HepG2 (cell line): ENCODE results near the gene CAMSAP3. TPM values are rescaled to one million over a fixed set of nuclear protein-coding genes. Genes with fewer than 3 reads are reported as not detected.

Experiments
- ATAC-seq: fragments of 200-7000 bp; cut with Tn5 transposase; 3 replicates; pipeline ENCODE4 v1.9.1; 2020; ENCODE audit warnings: mild to moderate bottlenecking, moderate library complexity
- BruUV-seq: library from RNA; stranded (reverse); fragments of 400-500 nt; replicated peaks from 2 replicates; lab custom pipeline; 2021; lab: Mats Ljungman, UMichigan
- CTCF ChIA-PET: fragments of 300-600 bp; formaldehyde crosslinking; extraction: SDS; loops from one replicate; lab custom pipeline; 2021; ENCODE audit warnings: low total read pairs, inconsistent platforms, low intra/inter-chr PET ratio; lab: Yijun Ruan, JAX
- POLR2A ChIA-PET: fragments of 350-600 bp; sonication (Branson Sonifier 250); formaldehyde crosslinking; loops from one replicate; lab custom pipeline; 2020; ENCODE audit warnings: antibody characterized with exemption, inconsistent platforms; lab: Yijun Ruan, JAX
- DNase-seq: peaks from one replicate; pipeline ENCODE4 v3.0.0-alpha.2; 2015; ENCODE audit warnings: low spot score
- FAIRE-seq: peaks from 3 replicates; lab custom pipeline; 2011; peaks lifted over from hg19 to GRCh38; lab: Jason Lieb, UNC
- H2AFZ ChIP-seq: one replicate; pipeline ENCODE4 v1.6.1; 2011; ENCODE audit warnings: low read length, inconsistent platforms
- H3K27ac ChIP-seq: fragments of 300-600 bp; 3 replicates; pipeline ENCODE4 v1.8.0; 2011; ENCODE audit warnings: mixed run types, mild to moderate bottlenecking, mixed read lengths, low read length, inconsistent platforms; ENCODE audit not compliant: insufficient read depth; ENCODE audit errors: extremely low read length
- H3K27me3 ChIP-seq, 2 experiments: fragments of 200-600 bp in 1 of 2; 2 replicates in 1 of 2; 3 replicates in 1 of 2; pipeline versions ENCODE4 v1.6.0 to v1.8.0; 2011; ENCODE audit warnings: low read length in 2 of 2, mild to moderate bottlenecking in 2 of 2, moderate library complexity in 2 of 2, inconsistent platforms in 1 of 2; ENCODE audit not compliant: insufficient read depth in 2 of 2, control insufficient read depth in 1 of 2
- H3K36me3 ChIP-seq, 2 experiments: fragments of 200-600 bp in 1 of 2; replicated peaks in 1 of 2; 2 replicates in 1 of 2; 3 replicates in 1 of 2; pipeline versions ENCODE4 v1.5.1 to v1.8.0; 2011; ENCODE audit warnings: low read length in 2 of 2, inconsistent platforms in 1 of 2; ENCODE audit not compliant: insufficient read depth in 2 of 2, control insufficient read depth in 1 of 2
- H3K4me1 ChIP-seq: 2 replicates; pipeline ENCODE4 v1.5.1; 2012; ENCODE audit warnings: low read length, inconsistent platforms; ENCODE audit not compliant: insufficient read depth
- H3K4me2 ChIP-seq: 2 replicates; pipeline ENCODE4 v1.6.0; 2011; ENCODE audit warnings: low read depth, low read length, inconsistent platforms
- H3K4me3 ChIP-seq, 3 experiments: fragments of 200-600 bp in 1 of 3; sonication (generic), shearing (Covaris generic) in 1 of 3; replicated peaks in 1 of 3; 2 replicates each; pipeline ENCODE4 v1.5.1; 2011 to 2016; ENCODE audit warnings: low read length in 3 of 3, inconsistent platforms in 2 of 3, low read depth in 2 of 3, mild to moderate bottlenecking in 2 of 3, control low read depth in 1 of 3, mixed read lengths in 1 of 3; ENCODE audit not compliant: insufficient read depth in 1 of 3
- H3K79me2 ChIP-seq: one replicate; pipeline ENCODE4 v1.6.1; 2011; ENCODE audit warnings: low read length, inconsistent platforms; ENCODE audit not compliant: insufficient read depth
- H3K9ac ChIP-seq: 2 replicates; pipeline ENCODE4 v1.6.0; 2011; ENCODE audit warnings: mild to moderate bottlenecking, low read depth, low read length, inconsistent platforms; ENCODE audit not compliant: insufficient read depth
- H3K9me3 ChIP-seq: 2 replicates; pipeline ENCODE4 v1.5.1; 2012; ENCODE audit warnings: mild to moderate bottlenecking, low read length
- H4K20me1 ChIP-seq: 2 replicates; pipeline ENCODE4 v1.6.0; 2011; ENCODE audit warnings: inconsistent platforms, mild to moderate bottlenecking, low read length, moderate library complexity; ENCODE audit not compliant: insufficient read depth
- ATF7 ChIP-seq, 2 experiments: fragments of 450-650 bp in 1 of 2; sonication (generic) in 1 of 2; formaldehyde crosslinking in 1 of 2; IDR thresholded peaks; 2 replicates each; pipeline versions ENCODE4 v1.4.0 to v1.6.1; 2016 to 2020; ENCODE audit warnings: antibody characterized with exemption in 1 of 2, mild to moderate bottlenecking in 1 of 2, missing genetic modification reagents in 1 of 2
- CC2D1A ChIP-seq: sonication (generic); formaldehyde crosslinking; IDR thresholded peaks from 2 replicates; pipeline ENCODE4 v1.8.1; 2023; ENCODE audit warnings: mild to moderate bottlenecking, missing genetic modification reagents
- RARA ChIP-seq: IDR thresholded peaks from 2 replicates; pipeline ENCODE4 v1.6.1; 2016; ENCODE audit warnings: missing genetic modification reagents, missing compliant biosample characterization
- TBL1XR1 ChIP-seq: fragments of 150-350 bp; IDR thresholded peaks from 2 replicates; pipeline ENCODE4 v1.6.1; 2014; ENCODE audit warnings: borderline replicate concordance, low read length; ENCODE audit not compliant: partially characterized antibody
- ZNF432 ChIP-seq: sonication (generic); formaldehyde crosslinking; IDR thresholded peaks from 2 replicates; pipeline ENCODE4 v1.5.0; 2020; ENCODE audit warnings: missing genetic modification reagents, mild to moderate bottlenecking, borderline replicate concordance
- ZNF558 ChIP-seq: sonication (generic); formaldehyde crosslinking; IDR thresholded peaks from 2 replicates; pipeline ENCODE4 v1.9.0; 2022; ENCODE audit warnings: mild to moderate bottlenecking, missing genetic modification reagents, borderline replicate concordance
- ZNF672 ChIP-seq: sonication (generic); formaldehyde crosslinking; IDR thresholded peaks from 2 replicates; pipeline ENCODE4 v1.8.1; 2022; ENCODE audit warnings: missing genetic modification reagents
- ZNF737 ChIP-seq: sonication (generic); formaldehyde crosslinking; IDR thresholded peaks from 2 replicates; pipeline ENCODE4 v1.5.0; 2020; ENCODE audit warnings: missing genetic modification reagents, mild to moderate bottlenecking, borderline replicate concordance
- ZNF747 ChIP-seq: sonication (generic); formaldehyde crosslinking; IDR thresholded peaks from 2 replicates; pipeline ENCODE4 v1.8.1; 2023; ENCODE audit warnings: missing genetic modification reagents, mild to moderate bottlenecking, borderline replicate concordance
- WGBS: methylation state at CpG from one replicate; pipeline ENCODE4 v1.1.6; 2017; ENCODE audit warnings: low lambda C conversion rate; 5-methylcytosine and 5-hydroxymethylcytosine counted together
- in situ Hi-C: cut with HindIII; loops from 2 replicates; pipeline ENCODE4 v1.10.0; 2017; ENCODE audit warnings: low pct_unique_long_range_greater_than_20kb; ENCODE audit not compliant: extremely low pct_ligation_motif_present
- intact Hi-C: fragments of 100-400 bp; cut with micrococcal nuclease; formaldehyde crosslinking; loops from one replicate; pipeline ENCODE4 v1.10.0; 2022; ENCODE audit not compliant: unreplicated experiment
- polyA plus RNA-seq, 8 experiments: library from polyadenylated mRNA; depleted of rRNA in 3 of 8; stranded (reverse) in 7 of 8; unstranded in 1 of 8; fragments of >200 nt; fragmentation: Illumina TruSeq in 4 of 8; extraction: Trizol in 4 of 8; gene quantifications; 2 replicates each; pipeline versions ENCODE4 v1.2.1 to v1.2.3, GENCODE V29; 2011 to 2016; ENCODE audit warnings: low read depth in 4 of 8, missing spikeins in 1 of 8, mixed read lengths in 1 of 8; ENCODE audit not compliant: insufficient read depth in 1 of 8
- total RNA-seq, 5 experiments: library from RNA; depleted of rRNA; stranded (reverse); fragments of >200 nt; fragmentation: Illumina TruSeq; extraction: Trizol; gene quantifications; 2 replicates each; pipeline ENCODE4 v1.2.3, GENCODE V29; 2016; ENCODE audit warnings: low read depth in 1 of 5
- TF ChIP-seq, protein P1 (sequence below): sonication (generic); formaldehyde crosslinking; IDR thresholded peaks from 2 replicates; pipeline ENCODE4 v1.4.0; 2020; ENCODE audit warnings: missing genetic modification reagents, borderline replicate concordance
- TF ChIP-seq, protein P2 (sequence below), 2 experiments: sonication (generic) in 1 of 2; formaldehyde crosslinking in 1 of 2; IDR thresholded peaks; 2 replicates each; pipeline versions ENCODE4 v1.6.1 to v1.9.0; 2014 to 2022; ENCODE audit warnings: antibody characterized with exemption in 1 of 2, borderline replicate concordance in 1 of 2, inconsistent platforms in 1 of 2, low read depth in 1 of 2, missing genetic modification reagents in 1 of 2
- TF ChIP-seq, protein P3 (sequence below), 2 experiments: sonication (generic) in 1 of 2; formaldehyde crosslinking in 1 of 2; IDR thresholded peaks; 2 replicates each; pipeline versions ENCODE4 v1.4.0 to v1.6.1; 2016 to 2020; ENCODE audit warnings: borderline replicate concordance in 1 of 2, low read depth in 1 of 2, mild to moderate bottlenecking in 1 of 2, missing genetic modification reagents in 1 of 2

Gene CAMSAP3
- total and polyA plus RNA-seq, 2 of the 13 experiments (the other 11 are each of a cell fraction or from before 2014, with no cell fraction given), result 10.8 to 11.8 TPM

DNA sequence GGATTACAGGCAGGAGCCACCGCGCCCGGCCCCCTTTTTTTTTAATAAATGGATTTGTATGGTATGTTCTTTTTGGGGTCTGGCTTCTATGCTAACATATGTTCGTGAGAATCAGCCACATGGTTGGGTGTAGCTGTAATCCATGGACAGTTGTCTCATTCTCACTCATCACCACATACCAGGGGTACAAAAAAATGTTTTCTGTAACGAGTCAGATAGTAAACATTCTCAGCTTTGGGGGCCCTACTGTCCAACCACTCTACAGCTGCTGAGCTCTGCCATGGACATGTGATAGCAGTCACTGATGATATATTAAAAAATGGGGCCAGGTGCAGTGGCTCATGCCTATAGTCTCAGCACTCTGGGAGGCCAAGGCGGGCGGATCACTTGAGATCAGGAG lies 68.0 kb downstream of the CAMSAP3 start:
- intact Hi-C loops, result no loop called here
- H2AFZ ChIP-seq, result no peak overlapping the region
- 62% methylated on average over 5 of the region's 7 CpGs for WGBS
- ATAC-seq, result no peak
- in situ Hi-C loops, result no loop called here
- H3K9ac ChIP-seq, result no peak overlapping the region
- H3K36me3 ChIP-seq, result no peaks in the 10 kb centered on the region
- no peaks in the 10 kb centered on the region for H3K9me3 ChIP-seq
- ChIA-PET POLR2A (no interaction called here), CTCF (no interaction called here)
- peaks cover 0 to 6% of the 10 kb centered on the region in 2 experiments; a peak in 2 of 5 replicates for H3K27me3 ChIP-seq
- no peak for FAIRE-seq
- no peaks in the 10 kb centered on the region for H4K20me1 ChIP-seq
- no peak overlapping the region for H3K27ac ChIP-seq
- no peak overlapping the region for H3K4me2 ChIP-seq
- BruUV-seq, result no TSS peak
- H3K4me1 ChIP-seq, result no peaks in the 10 kb centered on the region
- no peak overlapping the region for H3K4me3 ChIP-seq
- no peaks in the 10 kb centered on the region for H3K79me2 ChIP-seq
- no peak for DNase-seq
- TF ChIP-seq, protein P1, sequence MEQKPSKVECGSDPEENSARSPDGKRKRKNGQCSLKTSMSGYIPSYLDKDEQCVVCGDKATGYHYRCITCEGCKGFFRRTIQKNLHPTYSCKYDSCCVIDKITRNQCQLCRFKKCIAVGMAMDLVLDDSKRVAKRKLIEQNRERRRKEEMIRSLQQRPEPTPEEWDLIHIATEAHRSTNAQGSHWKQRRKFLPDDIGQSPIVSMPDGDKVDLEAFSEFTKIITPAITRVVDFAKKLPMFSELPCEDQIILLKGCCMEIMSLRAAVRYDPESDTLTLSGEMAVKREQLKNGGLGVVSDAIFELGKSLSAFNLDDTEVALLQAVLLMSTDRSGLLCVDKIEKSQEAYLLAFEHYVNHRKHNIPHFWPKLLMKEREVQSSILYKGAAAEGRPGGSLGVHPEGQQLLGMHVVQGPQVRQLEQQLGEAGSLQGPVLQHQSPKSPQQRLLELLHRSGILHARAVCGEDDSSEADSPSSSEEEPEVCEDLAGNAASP (CRISPR knock-in tag), result no peak
- TF ChIP-seq, protein P2, sequence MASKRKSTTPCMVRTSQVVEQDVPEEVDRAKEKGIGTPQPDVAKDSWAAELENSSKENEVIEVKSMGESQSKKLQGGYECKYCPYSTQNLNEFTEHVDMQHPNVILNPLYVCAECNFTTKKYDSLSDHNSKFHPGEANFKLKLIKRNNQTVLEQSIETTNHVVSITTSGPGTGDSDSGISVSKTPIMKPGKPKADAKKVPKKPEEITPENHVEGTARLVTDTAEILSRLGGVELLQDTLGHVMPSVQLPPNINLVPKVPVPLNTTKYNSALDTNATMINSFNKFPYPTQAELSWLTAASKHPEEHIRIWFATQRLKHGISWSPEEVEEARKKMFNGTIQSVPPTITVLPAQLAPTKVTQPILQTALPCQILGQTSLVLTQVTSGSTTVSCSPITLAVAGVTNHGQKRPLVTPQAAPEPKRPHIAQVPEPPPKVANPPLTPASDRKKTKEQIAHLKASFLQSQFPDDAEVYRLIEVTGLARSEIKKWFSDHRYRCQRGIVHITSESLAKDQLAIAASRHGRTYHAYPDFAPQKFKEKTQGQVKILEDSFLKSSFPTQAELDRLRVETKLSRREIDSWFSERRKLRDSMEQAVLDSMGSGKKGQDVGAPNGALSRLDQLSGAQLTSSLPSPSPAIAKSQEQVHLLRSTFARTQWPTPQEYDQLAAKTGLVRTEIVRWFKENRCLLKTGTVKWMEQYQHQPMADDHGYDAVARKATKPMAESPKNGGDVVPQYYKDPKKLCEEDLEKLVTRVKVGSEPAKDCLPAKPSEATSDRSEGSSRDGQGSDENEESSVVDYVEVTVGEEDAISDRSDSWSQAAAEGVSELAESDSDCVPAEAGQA (IDR thresholded peaks at IDR 0.05; ENCODE audit: low read depth), result no peak
- TF ChIP-seq, protein P2 (CRISPR knock-in tag; IDR thresholded peaks at IDR 0.05; ENCODE audit: borderline replicate concordance), result no peak
- TF ChIP-seq ZNF432 (no peak), ZNF737 (no peak), ZNF747 (CRISPR knock-in tag) (no peak), ZNF558 (CRISPR knock-in tag) (no peak), RARA (CRISPR knock-in tag) (no peak), ZNF672 (no peak), TBL1XR1 (no peak), CC2D1A (CRISPR knock-in tag) (no peak), ATF7 (IDR thresholded peaks at IDR 0.05) (no peak), ATF7 (CRISPR knock-in tag; IDR thresholded peaks at IDR 0.05) (no peak)
- TF ChIP-seq, protein P3, sequence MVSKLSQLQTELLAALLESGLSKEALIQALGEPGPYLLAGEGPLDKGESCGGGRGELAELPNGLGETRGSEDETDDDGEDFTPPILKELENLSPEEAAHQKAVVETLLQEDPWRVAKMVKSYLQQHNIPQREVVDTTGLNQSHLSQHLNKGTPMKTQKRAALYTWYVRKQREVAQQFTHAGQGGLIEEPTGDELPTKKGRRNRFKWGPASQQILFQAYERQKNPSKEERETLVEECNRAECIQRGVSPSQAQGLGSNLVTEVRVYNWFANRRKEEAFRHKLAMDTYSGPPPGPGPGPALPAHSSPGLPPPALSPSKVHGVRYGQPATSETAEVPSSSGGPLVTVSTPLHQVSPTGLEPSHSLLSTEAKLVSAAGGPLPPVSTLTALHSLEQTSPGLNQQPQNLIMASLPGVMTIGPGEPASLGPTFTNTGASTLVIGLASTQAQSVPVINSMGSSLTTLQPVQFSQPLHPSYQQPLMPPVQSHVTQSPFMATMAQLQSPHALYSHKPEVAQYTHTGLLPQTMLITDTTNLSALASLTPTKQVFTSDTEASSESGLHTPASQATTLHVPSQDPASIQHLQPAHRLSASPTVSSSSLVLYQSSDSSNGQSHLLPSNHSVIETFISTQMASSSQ (IDR thresholded peaks at IDR 0.05; ENCODE audit: low read depth), result no peak
- TF ChIP-seq, protein P3 (CRISPR knock-in tag; IDR thresholded peaks at IDR 0.05; ENCODE audit: borderline replicate concordance), result no peak
